Measurements from ENCODE around the gene ZNF239.

The ZNF239 gene

DNA sequence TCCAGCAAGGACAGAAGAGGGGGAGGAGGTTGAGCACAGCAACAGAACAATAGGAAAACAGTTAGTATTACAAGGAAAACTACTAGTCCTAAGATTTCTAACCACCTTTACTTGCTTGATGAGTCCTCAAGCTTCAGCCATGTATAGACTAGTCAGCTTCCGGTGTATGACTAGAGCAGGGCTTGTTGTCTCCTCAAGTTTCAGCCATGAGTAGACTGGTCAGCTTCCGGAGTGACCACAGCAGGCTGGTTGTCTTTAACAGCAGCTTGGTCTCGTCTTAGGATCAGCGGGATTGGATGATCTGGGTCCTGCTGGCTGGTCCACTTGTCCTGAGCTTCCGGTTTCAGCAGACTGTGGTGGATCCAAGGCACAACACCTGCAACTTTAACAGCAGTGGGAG is 10.6 kb upstream of the ZNF239 start:
- Histone ChIP-seq H3K4me1 (ENCODE audit: insufficient read depth, poor library complexity, severe bottlenecking) (no peaks in the 10 kb centered on the region), H3K27ac (ENCODE audit: poor library complexity, severe bottlenecking) (no peak overlapping the region), H3K4me3 (ENCODE audit: severe bottlenecking) (no peak overlapping the region), H3K27me3 (ENCODE audit: insufficient read depth, poor library complexity, severe bottlenecking) (no peaks in the 10 kb centered on the region), H3K9me3 (ENCODE audit: severe bottlenecking) (no peaks in the 10 kb centered on the region), H3K36me3 (ENCODE audit: low read depth) (no peaks in the 10 kb centered on the region)
- DNase-seq (ENCODE audit: low spot score) = no peak
- ATAC-seq (ENCODE audit: low read depth) = no peak
- TF ChIP-seq, protein P1, sequence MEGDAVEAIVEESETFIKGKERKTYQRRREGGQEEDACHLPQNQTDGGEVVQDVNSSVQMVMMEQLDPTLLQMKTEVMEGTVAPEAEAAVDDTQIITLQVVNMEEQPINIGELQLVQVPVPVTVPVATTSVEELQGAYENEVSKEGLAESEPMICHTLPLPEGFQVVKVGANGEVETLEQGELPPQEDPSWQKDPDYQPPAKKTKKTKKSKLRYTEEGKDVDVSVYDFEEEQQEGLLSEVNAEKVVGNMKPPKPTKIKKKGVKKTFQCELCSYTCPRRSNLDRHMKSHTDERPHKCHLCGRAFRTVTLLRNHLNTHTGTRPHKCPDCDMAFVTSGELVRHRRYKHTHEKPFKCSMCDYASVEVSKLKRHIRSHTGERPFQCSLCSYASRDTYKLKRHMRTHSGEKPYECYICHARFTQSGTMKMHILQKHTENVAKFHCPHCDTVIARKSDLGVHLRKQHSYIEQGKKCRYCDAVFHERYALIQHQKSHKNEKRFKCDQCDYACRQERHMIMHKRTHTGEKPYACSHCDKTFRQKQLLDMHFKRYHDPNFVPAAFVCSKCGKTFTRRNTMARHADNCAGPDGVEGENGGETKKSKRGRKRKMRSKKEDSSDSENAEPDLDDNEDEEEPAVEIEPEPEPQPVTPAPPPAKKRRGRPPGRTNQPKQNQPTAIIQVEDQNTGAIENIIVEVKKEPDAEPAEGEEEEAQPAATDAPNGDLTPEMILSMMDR (IDR thresholded peaks at IDR 0.05; ENCODE audit: poor library complexity, severe bottlenecking) = no peak

DNA sequence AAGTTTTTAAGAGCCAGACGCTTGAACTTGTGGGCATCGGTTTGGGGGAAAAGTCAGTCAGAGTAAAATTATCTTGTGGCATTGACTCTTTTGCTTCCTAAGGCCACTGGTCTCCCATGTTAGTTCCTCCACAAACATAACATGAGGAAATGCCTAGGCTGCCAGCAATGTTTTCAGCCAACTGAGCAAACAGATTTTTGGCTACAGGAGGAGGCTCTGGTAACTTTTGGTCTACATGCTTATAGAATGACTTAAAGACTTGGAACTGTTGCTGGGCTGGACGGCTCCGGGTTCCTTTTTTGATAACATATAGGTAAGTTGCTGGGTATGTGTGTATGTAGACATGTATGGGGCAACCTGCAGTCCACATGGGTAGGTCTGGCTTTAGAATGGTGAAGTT is 9.6 kb upstream of the ZNF239 start:
- H3K36me3 ChIP-seq (ENCODE audit: low read depth) = no peaks in the 10 kb centered on the region
- no peak overlapping the region for H3K27ac ChIP-seq (ENCODE audit: poor library complexity, severe bottlenecking)
- H3K9me3 ChIP-seq (ENCODE audit: severe bottlenecking) = no peaks in the 10 kb centered on the region
- no peaks in the 10 kb centered on the region for H3K4me1 ChIP-seq (ENCODE audit: insufficient read depth, poor library complexity, severe bottlenecking)
- no peak overlapping the region for H3K4me3 ChIP-seq (ENCODE audit: severe bottlenecking)
- DNase-seq (ENCODE audit: low spot score) (no peak), ATAC-seq (ENCODE audit: low read depth) (no peak)
- no peaks in the 10 kb centered on the region for H3K27me3 ChIP-seq (ENCODE audit: insufficient read depth, poor library complexity, severe bottlenecking)
- TF ChIP-seq, protein P1 (IDR thresholded peaks at IDR 0.05; ENCODE audit: poor library complexity, severe bottlenecking) = no peak

DNA sequence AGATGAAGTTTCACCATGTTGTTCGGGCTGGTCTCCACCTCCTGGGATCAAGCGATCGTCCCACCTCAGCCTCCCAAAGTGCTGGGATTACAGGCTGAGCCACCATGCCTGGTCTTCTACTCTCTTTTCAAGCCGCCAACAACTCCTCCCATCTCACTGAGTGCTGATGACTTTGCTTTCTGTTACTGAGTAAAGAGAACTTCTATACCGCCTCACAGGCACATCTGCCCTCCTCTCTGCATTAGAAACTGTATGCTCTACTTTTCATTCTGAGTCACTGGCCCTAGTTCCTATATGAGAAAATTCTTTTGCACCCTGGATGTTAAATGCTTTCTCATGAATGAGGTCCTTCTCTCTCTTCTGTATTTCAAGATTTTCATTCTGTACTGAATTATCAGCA is 2.2 kb upstream of the ZNF239 start:
- ATAC-seq (ENCODE audit: low read depth) = no peak
- TF ChIP-seq, protein P1 (IDR thresholded peaks at IDR 0.05; ENCODE audit: poor library complexity, severe bottlenecking) = no peak
- H3K9me3 ChIP-seq (ENCODE audit: severe bottlenecking) = no peaks in the 10 kb centered on the region
- DNase-seq (ENCODE audit: low spot score) = no peak
- no peak overlapping the region for H3K27ac ChIP-seq (ENCODE audit: poor library complexity, severe bottlenecking)
- H3K36me3 ChIP-seq (ENCODE audit: low read depth) = 0 out of 2 replicates have a peak, but pooled peaks cover 3% of the 10 kb centered on the region
- no peak overlapping the region for H3K4me3 ChIP-seq (ENCODE audit: severe bottlenecking)
- H3K4me1 ChIP-seq (ENCODE audit: insufficient read depth, poor library complexity, severe bottlenecking) = peaks cover 4% of the 10 kb centered on the region
- H3K27me3 ChIP-seq (ENCODE audit: insufficient read depth, poor library complexity, severe bottlenecking) = no peaks in the 10 kb centered on the region

DNA sequence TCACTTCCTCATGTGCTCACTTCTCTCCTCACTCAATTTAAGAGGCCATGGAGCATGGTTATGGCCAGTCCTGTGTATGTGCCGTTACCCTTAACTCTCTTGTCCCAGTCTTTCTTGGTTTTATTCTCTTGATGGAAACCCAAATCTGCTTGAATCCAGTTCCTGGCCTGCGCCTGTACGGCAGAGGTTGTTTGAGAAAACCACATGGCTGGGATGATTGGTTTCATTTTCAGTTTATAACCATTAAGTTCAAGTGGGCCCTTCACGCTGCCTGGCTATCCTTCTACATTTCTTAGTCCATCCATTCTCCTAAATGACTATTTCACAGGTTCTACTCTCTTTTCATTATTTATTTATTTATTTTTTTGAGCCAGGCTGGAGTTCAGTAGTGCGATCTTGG is 1.6 kb upstream of the ZNF239 start:
- DNase-seq (ENCODE audit: low spot score) (no peak), ATAC-seq (ENCODE audit: low read depth) (no peak)
- H3K9me3 ChIP-seq (ENCODE audit: severe bottlenecking) = no peaks in the 10 kb centered on the region
- no peak overlapping the region for H3K4me3 ChIP-seq (ENCODE audit: severe bottlenecking)
- TF ChIP-seq, protein P1 (IDR thresholded peaks at IDR 0.05; ENCODE audit: poor library complexity, severe bottlenecking) = no peak
- H3K27me3 ChIP-seq (ENCODE audit: insufficient read depth, poor library complexity, severe bottlenecking) = no peaks in the 10 kb centered on the region
- no peak overlapping the region for H3K27ac ChIP-seq (ENCODE audit: poor library complexity, severe bottlenecking)
- peaks cover 4% of the 10 kb centered on the region for H3K4me1 ChIP-seq (ENCODE audit: insufficient read depth, poor library complexity, severe bottlenecking)
- H3K36me3 ChIP-seq (ENCODE audit: low read depth) = 0 out of 2 replicates have a peak, but pooled peaks cover 3% of the 10 kb centered on the region

DNA sequence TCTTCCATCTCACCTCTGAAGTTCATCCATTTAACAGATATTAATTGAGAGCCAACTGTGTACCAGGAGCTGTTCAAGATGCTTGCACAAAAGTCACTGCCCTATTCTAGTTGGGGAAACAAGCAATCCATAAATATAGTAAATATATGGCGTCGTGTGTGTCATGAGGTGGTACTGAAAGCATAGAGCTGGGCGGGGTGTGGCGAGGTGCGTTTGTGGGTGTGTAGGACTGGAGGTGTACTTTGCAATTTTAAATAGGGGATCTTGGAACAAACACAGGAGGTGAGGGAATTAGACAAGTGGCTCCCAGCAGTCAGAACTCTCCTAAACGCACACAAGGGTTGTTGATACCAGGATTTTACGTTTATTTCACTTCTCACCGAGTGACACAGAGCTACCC is 490 bp upstream of the ZNF239 start:
- 0 out of 2 replicates have a peak, but pooled peaks cover 3% of the 10 kb centered on the region for H3K36me3 ChIP-seq (ENCODE audit: low read depth)
- no peak for ATAC-seq (ENCODE audit: low read depth)

More for the DNA sequence above, 490 bp upstream of the ZNF239 start:
- H3K4me3 ChIP-seq (ENCODE audit: severe bottlenecking) = peak overlapping the region; percentile 38
- H3K27ac ChIP-seq (ENCODE audit: poor library complexity, severe bottlenecking) = no peak overlapping the region
- H3K9me3 ChIP-seq (ENCODE audit: severe bottlenecking) = no peaks in the 10 kb centered on the region
- H3K4me1 ChIP-seq (ENCODE audit: insufficient read depth, poor library complexity, severe bottlenecking) = peaks cover 4% of the 10 kb centered on the region
- no peaks in the 10 kb centered on the region for H3K27me3 ChIP-seq (ENCODE audit: insufficient read depth, poor library complexity, severe bottlenecking)
- DNase-seq (ENCODE audit: low spot score) = no peak
- TF ChIP-seq, protein P1 (IDR thresholded peaks at IDR 0.05; ENCODE audit: poor library complexity, severe bottlenecking) = no peak

Data from RWPE2 (cell line).